ENCODE results near the gene GOLGA2.

GRCh38 chr9:128208386-128208785 is 67.4 kb downstream of the GOLGA2 start:
- TF ChIP-seq CTCF (IDR thresholded peaks at IDR 0.05) (no peak), POLR2A (IDR thresholded peaks at IDR 0.05) (no peak)
